ENCODE data around the gene LPO.

LPO gene

GRCh38 chr17:58313815-58314705 is 75.7 kb downstream of the LPO start:
- TF ChIP-seq ZNF70 (CRISPR knock-in tag; IDR thresholded peaks at IDR 0.05) (no peak), ZC3H10 (CRISPR knock-in tag; IDR thresholded peaks at IDR 0.05) (no peak), POU6F1 (CRISPR knock-in tag; IDR thresholded peaks at IDR 0.05; ENCODE audit: borderline replicate concordance, low read depth) (no peak)
- ATAC-seq: no peak

DNA sequence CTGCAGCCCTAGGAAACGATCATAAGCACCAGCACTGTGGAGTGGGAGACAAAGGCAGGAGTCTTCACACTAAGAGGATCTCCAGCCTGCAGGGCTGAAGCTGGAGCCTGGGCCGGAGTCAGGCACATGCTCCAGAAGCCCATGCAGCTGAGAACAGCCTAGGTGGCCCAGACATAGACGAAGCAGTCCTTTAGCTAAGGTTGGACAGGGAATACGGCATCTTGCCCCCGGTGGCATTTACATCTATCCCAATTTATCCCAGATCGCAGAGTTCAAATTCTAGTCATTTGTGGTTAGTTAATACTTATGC is 76.3 kb downstream of the LPO start:
- TF ChIP-seq ZFP3 (CRISPR knock-in tag; IDR thresholded peaks at IDR 0.05) (no peak), ZFP30 (CRISPR knock-in tag; IDR thresholded peaks at IDR 0.05) (no peak)
- no peak for ATAC-seq

DNA sequence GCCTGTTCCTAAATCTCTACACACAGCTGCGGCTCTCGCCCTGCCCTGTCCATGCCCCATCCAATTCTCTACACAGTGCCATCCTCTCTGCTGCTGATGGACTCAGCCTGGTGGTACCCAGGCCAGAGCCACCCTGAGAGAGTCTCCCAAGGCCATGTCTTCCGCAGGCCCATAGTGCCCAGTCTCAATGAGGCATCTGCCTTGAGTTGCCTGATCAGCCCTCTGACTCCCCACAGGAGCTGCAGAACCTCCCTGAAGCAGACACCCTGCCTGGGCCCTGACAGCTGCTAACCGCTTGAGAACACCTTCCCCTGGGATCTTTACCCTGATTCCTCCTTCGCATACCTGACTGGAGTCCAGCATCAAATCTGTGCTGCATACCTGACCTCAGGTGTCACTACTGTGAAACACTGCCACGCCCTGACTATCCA is 76.9 kb downstream of the LPO start:
- TF ChIP-seq OSR1 (CRISPR knock-in tag; IDR thresholded peaks at IDR 0.05) (no peak), POU6F1 (CRISPR knock-in tag; IDR thresholded peaks at IDR 0.05; ENCODE audit: borderline replicate concordance, low read depth) (no peak), TCF4 (CRISPR knock-in tag; IDR thresholded peaks at IDR 0.05; ENCODE audit: borderline replicate concordance) (no peak), ZC3H10 (CRISPR knock-in tag; IDR thresholded peaks at IDR 0.05) (no peak), BACH2 (CRISPR knock-in tag; IDR thresholded peaks at IDR 0.05; ENCODE audit: borderline replicate concordance) (no peak), GLIS3 (CRISPR knock-in tag; IDR thresholded peaks at IDR 0.05) (no peak), ISL1 (CRISPR knock-in tag; IDR thresholded peaks at IDR 0.05) (no peak), TSHZ2 (CRISPR knock-in tag; IDR thresholded peaks at IDR 0.05) (no peak), PATZ1 (CRISPR knock-in tag; IDR thresholded peaks at IDR 0.05; ENCODE audit: borderline replicate concordance) (no peak), PPARA (CRISPR knock-in tag; IDR thresholded peaks at IDR 0.05; ENCODE audit: borderline replicate concordance) (no peak), TOX (CRISPR knock-in tag; IDR thresholded peaks at IDR 0.05; ENCODE audit: borderline replicate concordance) (no peak), ESRRG (CRISPR knock-in tag; IDR thresholded peaks at IDR 0.05) (no peak), ZNF8 (CRISPR knock-in tag; IDR thresholded peaks at IDR 0.05) (no peak)
- TF ChIP-seq, protein P1, sequence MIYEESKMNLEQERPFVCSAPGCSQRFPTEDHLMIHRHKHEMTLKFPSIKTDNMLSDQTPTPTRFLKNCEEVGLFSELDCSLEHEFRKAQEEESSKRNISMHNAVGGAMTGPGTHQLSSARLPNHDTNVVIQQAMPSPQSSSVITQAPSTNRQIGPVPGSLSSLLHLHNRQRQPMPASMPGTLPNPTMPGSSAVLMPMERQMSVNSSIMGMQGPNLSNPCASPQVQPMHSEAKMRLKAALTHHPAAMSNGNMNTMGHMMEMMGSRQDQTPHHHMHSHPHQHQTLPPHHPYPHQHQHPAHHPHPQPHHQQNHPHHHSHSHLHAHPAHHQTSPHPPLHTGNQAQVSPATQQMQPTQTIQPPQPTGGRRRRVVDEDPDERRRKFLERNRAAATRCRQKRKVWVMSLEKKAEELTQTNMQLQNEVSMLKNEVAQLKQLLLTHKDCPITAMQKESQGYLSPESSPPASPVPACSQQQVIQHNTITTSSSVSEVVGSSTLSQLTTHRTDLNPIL (CRISPR knock-in tag; IDR thresholded peaks at IDR 0.05; ENCODE audit: low read depth): no peak
- TF ChIP-seq, protein P2, sequence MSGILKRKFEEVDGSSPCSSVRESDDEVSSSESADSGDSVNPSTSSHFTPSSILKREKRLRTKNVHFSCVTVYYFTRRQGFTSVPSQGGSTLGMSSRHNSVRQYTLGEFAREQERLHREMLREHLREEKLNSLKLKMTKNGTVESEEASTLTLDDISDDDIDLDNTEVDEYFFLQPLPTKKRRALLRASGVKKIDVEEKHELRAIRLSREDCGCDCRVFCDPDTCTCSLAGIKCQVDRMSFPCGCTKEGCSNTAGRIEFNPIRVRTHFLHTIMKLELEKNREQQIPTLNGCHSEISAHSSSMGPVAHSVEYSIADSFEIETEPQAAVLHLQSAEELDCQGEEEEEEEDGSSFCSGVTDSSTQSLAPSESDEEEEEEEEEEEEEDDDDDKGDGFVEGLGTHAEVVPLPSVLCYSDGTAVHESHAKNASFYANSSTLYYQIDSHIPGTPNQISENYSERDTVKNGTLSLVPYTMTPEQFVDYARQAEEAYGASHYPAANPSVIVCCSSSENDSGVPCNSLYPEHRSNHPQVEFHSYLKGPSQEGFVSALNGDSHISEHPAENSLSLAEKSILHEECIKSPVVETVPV (CRISPR knock-in tag; IDR thresholded peaks at IDR 0.05): no peak

More for the DNA sequence above, 76.9 kb downstream of the LPO start:
- no peak for ATAC-seq
